Measurements from ENCODE around the gene PPP1R14B.

The PPP1R14B gene

DNA sequence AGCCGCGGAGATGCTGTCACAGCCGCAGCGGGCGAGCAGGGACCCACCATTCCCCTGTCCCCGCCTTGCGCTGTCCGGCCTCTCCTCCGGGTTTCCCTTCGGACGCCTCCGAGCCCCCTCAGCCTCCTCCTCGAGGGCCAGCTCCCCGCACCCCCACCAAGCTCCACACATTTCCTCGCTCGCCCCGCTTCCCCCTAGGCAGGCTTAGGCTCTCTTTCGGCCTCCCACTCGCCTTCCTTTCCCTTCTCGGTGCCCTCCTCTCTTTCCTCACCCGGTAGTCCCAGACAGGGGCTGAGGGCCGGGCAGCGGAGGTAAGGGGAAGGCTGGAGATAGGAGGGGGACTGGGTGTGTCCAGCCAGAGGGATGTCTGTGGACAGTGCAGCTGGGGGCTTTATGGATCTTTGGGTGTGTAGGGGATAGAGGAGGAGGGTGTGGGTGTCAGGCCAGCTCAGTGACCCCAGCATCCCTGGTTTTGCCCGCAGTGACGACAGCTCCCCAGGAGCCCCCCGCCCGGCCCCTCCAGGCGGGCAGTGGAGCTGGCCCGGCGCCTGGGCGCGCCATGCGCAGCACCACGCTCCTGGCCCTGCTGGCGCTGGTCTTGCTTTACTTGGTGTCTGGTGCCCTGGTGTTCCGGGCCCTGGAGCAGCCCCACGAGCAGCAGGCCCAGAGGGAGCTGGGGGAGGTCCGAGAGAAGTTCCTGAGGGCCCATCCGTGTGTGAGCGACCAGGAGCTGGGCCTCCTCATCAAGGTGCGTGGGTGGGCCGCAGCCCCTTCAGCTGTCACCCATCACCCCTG, 45.9 kb upstream of the PPP1R14B start:
- ATAC-seq (ENCODE audit: low read depth) (no peak), DNase-seq (ENCODE audit: low spot score) (no peak)
- TF ChIP-seq, protein P1, sequence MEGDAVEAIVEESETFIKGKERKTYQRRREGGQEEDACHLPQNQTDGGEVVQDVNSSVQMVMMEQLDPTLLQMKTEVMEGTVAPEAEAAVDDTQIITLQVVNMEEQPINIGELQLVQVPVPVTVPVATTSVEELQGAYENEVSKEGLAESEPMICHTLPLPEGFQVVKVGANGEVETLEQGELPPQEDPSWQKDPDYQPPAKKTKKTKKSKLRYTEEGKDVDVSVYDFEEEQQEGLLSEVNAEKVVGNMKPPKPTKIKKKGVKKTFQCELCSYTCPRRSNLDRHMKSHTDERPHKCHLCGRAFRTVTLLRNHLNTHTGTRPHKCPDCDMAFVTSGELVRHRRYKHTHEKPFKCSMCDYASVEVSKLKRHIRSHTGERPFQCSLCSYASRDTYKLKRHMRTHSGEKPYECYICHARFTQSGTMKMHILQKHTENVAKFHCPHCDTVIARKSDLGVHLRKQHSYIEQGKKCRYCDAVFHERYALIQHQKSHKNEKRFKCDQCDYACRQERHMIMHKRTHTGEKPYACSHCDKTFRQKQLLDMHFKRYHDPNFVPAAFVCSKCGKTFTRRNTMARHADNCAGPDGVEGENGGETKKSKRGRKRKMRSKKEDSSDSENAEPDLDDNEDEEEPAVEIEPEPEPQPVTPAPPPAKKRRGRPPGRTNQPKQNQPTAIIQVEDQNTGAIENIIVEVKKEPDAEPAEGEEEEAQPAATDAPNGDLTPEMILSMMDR (IDR thresholded peaks at IDR 0.05; ENCODE audit: poor library complexity, severe bottlenecking), result no peak
- no peak overlapping the region for H3K27ac ChIP-seq (ENCODE audit: poor library complexity, severe bottlenecking)
- no peaks in the 10 kb centered on the region for H3K4me1 ChIP-seq (ENCODE audit: insufficient read depth, poor library complexity, severe bottlenecking)
- H3K27me3 ChIP-seq (ENCODE audit: insufficient read depth, poor library complexity, severe bottlenecking), result peaks cover 30% of the 10 kb centered on the region
- H3K9me3 ChIP-seq (ENCODE audit: severe bottlenecking), result no peaks in the 10 kb centered on the region
- H3K36me3 ChIP-seq (ENCODE audit: low read depth), result no peaks in the 10 kb centered on the region
- no peak overlapping the region for H3K4me3 ChIP-seq (ENCODE audit: severe bottlenecking)

DNA sequence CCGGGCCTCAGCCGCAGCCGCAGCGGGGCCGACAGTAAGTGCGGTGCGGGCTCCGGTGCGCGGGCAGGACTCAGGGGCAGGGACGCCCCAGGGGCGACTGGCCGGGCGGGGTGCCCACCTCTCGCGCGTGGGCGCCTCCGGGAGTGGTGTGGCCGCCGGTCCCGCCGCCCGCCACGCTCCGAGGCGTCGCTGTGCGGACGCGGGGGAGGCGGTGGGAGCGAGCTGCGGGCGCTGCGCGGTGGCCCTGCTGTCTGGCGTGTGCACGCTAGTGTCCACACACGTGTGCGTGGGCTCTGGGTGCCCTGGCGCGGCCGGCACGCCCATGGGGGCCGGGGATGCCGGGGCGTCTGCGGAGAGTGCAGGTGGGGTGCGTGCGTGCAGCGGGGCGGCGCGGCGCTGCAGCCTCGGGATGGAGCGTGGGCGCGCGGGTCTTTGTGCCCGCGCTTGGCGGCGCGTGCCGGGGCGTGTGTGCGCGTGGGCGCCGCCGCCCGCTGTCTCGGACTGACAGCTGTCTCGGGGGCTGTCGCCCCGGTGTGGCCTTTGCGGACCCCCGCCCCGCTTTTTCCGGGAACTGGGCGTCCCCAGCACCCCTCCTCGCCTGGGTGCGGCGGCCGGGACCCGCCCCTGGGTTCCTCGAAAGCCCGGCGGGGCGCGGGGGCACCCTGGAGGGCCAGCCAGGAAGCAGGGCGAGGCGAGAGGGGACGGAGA, 45.2 kb upstream of the PPP1R14B start:
- TF ChIP-seq, protein P1 (IDR thresholded peaks at IDR 0.05; ENCODE audit: poor library complexity, severe bottlenecking), result no peak
- ATAC-seq (ENCODE audit: low read depth), result 0 out of 3 replicates have a peak, but pooled peaks have one; percentile 13
- DNase-seq (ENCODE audit: low spot score), result no peak
- Histone ChIP-seq H3K27ac (ENCODE audit: poor library complexity, severe bottlenecking) (no peak overlapping the region), H3K36me3 (ENCODE audit: low read depth) (no peaks in the 10 kb centered on the region), H3K9me3 (ENCODE audit: severe bottlenecking) (no peaks in the 10 kb centered on the region), H3K4me3 (ENCODE audit: severe bottlenecking) (no peak overlapping the region), H3K4me1 (ENCODE audit: insufficient read depth, poor library complexity, severe bottlenecking) (no peaks in the 10 kb centered on the region), H3K27me3 (ENCODE audit: insufficient read depth, poor library complexity, severe bottlenecking) (peaks cover 30% of the 10 kb centered on the region)

DNA sequence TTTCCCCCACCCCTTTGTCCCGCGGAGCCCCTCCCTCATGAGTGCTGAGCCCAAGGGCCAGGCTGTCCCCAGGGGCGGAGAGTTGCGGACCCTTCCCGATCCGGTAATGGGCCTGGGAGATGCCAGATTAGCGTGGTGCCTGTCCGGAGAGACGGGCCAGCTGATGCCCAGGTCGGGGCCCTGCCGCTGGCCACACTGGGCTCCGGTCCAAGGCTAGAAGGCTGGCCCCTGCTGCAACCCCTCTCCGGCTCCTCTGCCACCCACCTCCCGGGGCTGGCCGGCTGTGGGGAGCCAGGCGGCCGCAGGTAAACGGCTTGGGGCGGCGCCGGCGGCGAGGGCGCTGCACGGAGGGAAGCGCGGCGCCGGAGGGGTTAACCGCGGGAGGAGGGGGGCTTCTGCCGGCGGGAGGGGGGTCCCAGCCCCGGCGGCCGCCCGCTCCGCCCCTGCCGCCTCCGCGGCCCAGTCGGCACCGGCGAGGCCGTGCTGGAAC, 44.6 kb upstream of the PPP1R14B start, which contains the start of gene KCNK4:
Gene KCNK4 (plus strand): TSS at position 41 of the 490 bp plus-strand sequence. CDS start 1,717 bp downstream, outside the sequence.
- Histone ChIP-seq H3K36me3 (ENCODE audit: low read depth) (no peaks in the 10 kb centered on the region), H3K27me3 (ENCODE audit: insufficient read depth, poor library complexity, severe bottlenecking) (peaks cover 30% of the 10 kb centered on the region), H3K9me3 (ENCODE audit: severe bottlenecking) (no peaks in the 10 kb centered on the region), H3K4me3 (ENCODE audit: severe bottlenecking) (no peak within 1 kb of the TSS), H3K4me1 (ENCODE audit: insufficient read depth, poor library complexity, severe bottlenecking) (no peaks in the 10 kb centered on the region), H3K27ac (ENCODE audit: poor library complexity, severe bottlenecking) (no peak within 1 kb of the TSS)
- no peak for ATAC-seq (ENCODE audit: low read depth)
- DNase-seq (ENCODE audit: low spot score), result no peak
- TF ChIP-seq, protein P1 (IDR thresholded peaks at IDR 0.05; ENCODE audit: poor library complexity, severe bottlenecking), result no peak

DNA sequence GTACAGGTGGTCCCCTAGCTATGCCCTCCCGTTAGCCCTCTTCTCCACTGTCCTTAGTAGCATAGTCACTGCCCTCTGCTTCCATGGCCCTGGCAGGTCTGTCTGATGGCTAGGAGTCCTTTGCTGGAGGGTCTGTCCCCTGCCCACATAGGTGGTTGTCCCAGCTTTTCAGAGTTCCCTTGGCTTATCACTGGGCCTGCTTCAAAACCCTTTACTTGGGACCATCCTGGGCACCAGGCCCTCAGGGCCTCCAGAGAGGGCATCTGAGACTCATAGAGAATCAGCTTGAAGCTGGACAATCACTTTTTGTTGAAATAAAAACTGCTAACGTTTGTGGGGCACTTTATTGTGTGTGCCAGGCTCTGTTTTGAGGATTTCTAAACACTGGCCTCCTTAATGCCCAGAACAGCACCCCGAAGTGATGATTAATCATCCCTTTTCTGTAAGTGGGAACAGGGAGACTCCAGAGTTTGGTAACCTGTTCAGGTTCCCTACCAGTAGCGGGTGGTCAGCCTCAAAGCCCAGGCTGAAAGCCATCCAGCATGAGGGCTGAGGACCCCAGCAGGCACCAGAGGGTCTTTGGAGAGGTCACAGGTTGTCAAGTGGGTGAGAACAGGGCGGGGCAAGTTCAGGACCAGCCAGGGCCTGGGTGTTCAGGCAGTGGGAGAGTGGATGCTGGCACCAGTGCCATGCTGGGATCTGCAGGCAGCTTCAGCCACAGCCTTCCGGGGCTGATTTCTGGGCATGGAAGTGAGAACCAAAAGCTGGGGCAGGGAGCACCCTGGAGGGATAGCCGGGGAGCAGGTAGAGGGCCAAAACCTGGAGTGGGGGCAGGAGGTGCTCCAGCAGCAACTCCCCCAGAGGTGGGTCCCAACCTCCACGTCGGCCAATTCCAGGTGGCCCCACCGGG, 43.9 kb upstream of the PPP1R14B start:
- Histone ChIP-seq H3K27ac (ENCODE audit: poor library complexity, severe bottlenecking) (no peak overlapping the region), H3K4me1 (ENCODE audit: insufficient read depth, poor library complexity, severe bottlenecking) (no peaks in the 10 kb centered on the region), H3K27me3 (ENCODE audit: insufficient read depth, poor library complexity, severe bottlenecking) (peaks cover 30% of the 10 kb centered on the region), H3K36me3 (ENCODE audit: low read depth) (no peaks in the 10 kb centered on the region), H3K9me3 (ENCODE audit: severe bottlenecking) (no peaks in the 10 kb centered on the region), H3K4me3 (ENCODE audit: severe bottlenecking) (no peak overlapping the region)
- no peak for DNase-seq (ENCODE audit: low spot score)
- no peak for ATAC-seq (ENCODE audit: low read depth)
- TF ChIP-seq, protein P1 (IDR thresholded peaks at IDR 0.05; ENCODE audit: poor library complexity, severe bottlenecking), result no peak
